Measurements from ENCODE around the gene KLF3.

DNA sequence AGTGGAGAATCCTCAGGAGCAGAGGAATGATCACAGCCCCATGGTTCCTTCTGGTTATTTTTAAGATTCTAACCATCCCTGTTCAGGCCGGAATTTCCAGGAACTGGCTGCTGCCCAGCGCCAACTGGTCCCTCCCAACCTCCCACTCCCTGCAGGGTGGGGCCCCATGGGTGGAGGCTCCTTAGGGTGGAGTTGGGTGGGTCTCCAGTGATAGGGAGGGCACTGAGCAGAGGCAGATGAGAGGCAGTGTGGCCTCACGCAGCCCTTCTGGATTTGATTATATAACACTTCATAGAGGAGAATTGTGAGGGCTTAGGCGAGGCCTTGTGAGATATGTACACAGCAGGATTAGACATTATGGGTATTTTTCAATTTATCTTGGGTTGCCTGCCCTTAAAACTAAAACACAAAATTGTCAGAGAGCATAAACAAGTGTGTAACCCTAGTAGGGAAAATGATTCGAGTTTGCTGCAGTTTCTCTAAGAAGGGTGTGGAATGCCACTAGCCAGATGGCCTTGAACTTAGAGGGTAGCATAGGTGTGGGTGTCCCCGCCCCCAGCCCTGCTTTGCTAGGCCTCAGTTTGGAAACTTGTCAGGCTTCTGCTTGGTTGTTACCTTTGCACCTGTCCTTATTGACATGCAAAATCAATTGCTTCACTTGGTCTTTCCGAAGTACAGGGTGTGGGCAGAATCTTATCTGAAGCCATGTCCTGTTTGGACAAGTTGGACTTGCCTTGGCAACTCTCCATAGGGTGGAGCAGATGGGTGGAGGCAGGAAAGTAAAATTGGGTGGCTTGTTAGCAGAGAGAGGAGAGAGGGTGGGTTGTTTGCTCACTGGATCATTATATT, 9.4 kb downstream of the KLF3 start:
- TF ChIP-seq GATA2 (IDR thresholded peaks at IDR 0.05; ENCODE audit: low read depth, low read length) = no peak
- no peak for TF ChIP-seq GATA3 (IDR thresholded peaks at IDR 0.05; ENCODE audit: low read depth, low read length)

Measured in SH-SY5Y (cell line).